ENCODE measurements around the gene TDRD1.

DNA sequence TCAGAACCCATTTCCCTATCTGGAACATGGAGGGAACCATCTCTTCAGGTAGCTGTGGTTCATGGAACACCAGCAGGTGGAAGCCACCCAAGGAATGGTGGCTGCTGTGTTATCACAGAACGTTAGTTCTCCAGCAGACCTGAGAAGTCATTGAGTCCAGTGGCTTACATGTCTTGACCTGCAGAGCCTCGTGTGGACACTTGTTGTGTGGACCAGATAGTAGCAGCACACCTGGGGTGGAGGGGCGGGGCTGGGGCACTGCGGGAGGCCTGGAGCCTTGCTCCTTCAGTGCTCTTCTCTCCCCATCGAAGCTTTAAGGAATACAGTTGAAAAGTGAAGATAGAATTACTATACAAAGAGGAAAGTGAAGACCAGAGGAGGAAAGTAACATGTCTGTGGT lies 102.3 kb downstream of the TDRD1 start:
- no peak for TF ChIP-seq CTCF (conservative IDR thresholded peaks at IDR 0.05 in 1 of 2, IDR thresholded peaks at IDR 0.05 in 1 of 2; ENCODE audit: extremely low read depth in 1 of 2, insufficient read depth in 1 of 2, low read depth in 1 of 2, low read length in 2 of 2)
- TF ChIP-seq EZH2 (IDR thresholded peaks at IDR 0.05; ENCODE audit: borderline replicate concordance, low read length) = no peak
